PFSK-1 (cell line): ENCODE results near the gene AHI1. TPM values are rescaled to one million over a fixed set of nuclear protein-coding genes. Genes with fewer than 3 reads are reported as not detected.

ENCODE experiments used
- FOXP2 ChIP-seq: optimal IDR thresholded peaks from 2 replicates; pipeline ENCODE3; 2011; ENCODE audit warnings: borderline replicate concordance, control low read depth, inconsistent platforms; ENCODE audit not compliant: insufficient read depth; ENCODE audit errors: extremely low read length, extremely low read depth
- POLR2AphosphoS5 ChIP-seq: IDR thresholded peaks from 2 replicates; pipeline ENCODE4 v1.6.1; 2012; ENCODE audit warnings: low read depth, mild to moderate bottlenecking, control low read depth, low read length, moderate library complexity
- REST ChIP-seq, 2 experiments: IDR thresholded peaks; 2 replicates each; pipeline versions ENCODE4 v1.6.1 to v1.8.0; 2011 to 2012; ENCODE audit warnings: low read depth in 2 of 2, low read length in 2 of 2, control low read depth in 1 of 2, inconsistent platforms in 1 of 2, mild to moderate bottlenecking in 1 of 2, moderate library complexity in 1 of 2; ENCODE audit not compliant: insufficient read depth in 1 of 2
- SIN3A ChIP-seq: IDR thresholded peaks from 2 replicates; pipeline ENCODE4 v1.6.1; 2012; ENCODE audit warnings: mild to moderate bottlenecking, low read length, moderate library complexity, borderline replicate concordance; ENCODE audit not compliant: insufficient read depth
- TAF1 ChIP-seq: IDR thresholded peaks from 2 replicates; pipeline ENCODE4 v1.6.1; 2012; ENCODE audit warnings: low read length, control low read depth, borderline replicate concordance; ENCODE audit not compliant: insufficient read depth
- polyA plus RNA-seq: library from polyadenylated mRNA; unstranded; fragments of >200 nt; gene quantifications from one replicate; pipeline ENCODE4 v1.2.1, GENCODE V29; 2012; ENCODE audit warnings: low read depth, missing spikeins; ENCODE audit not compliant: insufficient read length

AHI1 gene
- 6.5 TPM for polyA plus RNA-seq

GRCh38 chr6:135497412-135498184 is at the start of gene AHI1:
TSS of gene AHI1 (minus strand) at chr6:135497740. CDS start at chr6:135492237, 5,503 bp downstream.
- peak; percentile 91; the same call in 1 of the 2 replicates for TF ChIP-seq SIN3A
- peak; percentile 94 for TF ChIP-seq FOXP2
- TF ChIP-seq REST (IDR thresholded peaks at IDR 0.05; ENCODE audit: insufficient read depth in 1 of 2, low read depth in 2 of 2, low read length in 2 of 2), result 0 out of 4 replicates have a peak, but pooled peaks have one; percentile 21 to 34
- TF ChIP-seq TAF1, result peak; percentile 55; the same call in 1 of the 2 replicates
- TF ChIP-seq POLR2AphosphoS5, result peak; percentile 64; the same call in 1 of the 2 replicates

- TF ChIP-seq REST (IDR thresholded peaks at IDR 0.05; ENCODE audit: insufficient read depth in 1 of 2, low read depth in 2 of 2, low read length in 2 of 2) (no peak), FOXP2 (no peak), POLR2AphosphoS5 (no peak), SIN3A (no peak), TAF1 (no peak)
Measured at GRCh38 chr6:135546680-135547418, 49.3 kb upstream of the AHI1 start.

GRCh38 chr6:135546206-135546605 is 48.7 kb upstream of the AHI1 start:
- TF ChIP-seq POLR2AphosphoS5 (no peak), REST (IDR thresholded peaks at IDR 0.05; ENCODE audit: insufficient read depth in 1 of 2, low read depth in 2 of 2, low read length in 2 of 2) (no peak), FOXP2 (no peak), TAF1 (no peak), SIN3A (no peak)

- TF ChIP-seq FOXP2 (no peak), REST (IDR thresholded peaks at IDR 0.05; ENCODE audit: insufficient read depth in 1 of 2, low read depth in 2 of 2, low read length in 2 of 2) (no peak), TAF1 (no peak), POLR2AphosphoS5 (no peak), SIN3A (no peak)
Measured at GRCh38 chr6:135540207-135540840, 42.8 kb upstream of the AHI1 start.
